GM18909 (cell line): ENCODE measurements around the gene ITGB1BP2.
"Not testable (repeated sequence)": the region's sequence is repeated elsewhere in the genome, so short reads cannot be mapped to it uniquely, and the experiment has no call there.

Experiments used
- ATAC-seq: cut with Tn5 transposase; IDR thresholded peaks from one replicate; pipeline ENCODE4 v1.9.1; 2021; ENCODE audit warnings: mild to moderate bottlenecking; ENCODE audit not compliant: unreplicated experiment, poor library complexity

The ITGB1BP2 gene

DNA sequence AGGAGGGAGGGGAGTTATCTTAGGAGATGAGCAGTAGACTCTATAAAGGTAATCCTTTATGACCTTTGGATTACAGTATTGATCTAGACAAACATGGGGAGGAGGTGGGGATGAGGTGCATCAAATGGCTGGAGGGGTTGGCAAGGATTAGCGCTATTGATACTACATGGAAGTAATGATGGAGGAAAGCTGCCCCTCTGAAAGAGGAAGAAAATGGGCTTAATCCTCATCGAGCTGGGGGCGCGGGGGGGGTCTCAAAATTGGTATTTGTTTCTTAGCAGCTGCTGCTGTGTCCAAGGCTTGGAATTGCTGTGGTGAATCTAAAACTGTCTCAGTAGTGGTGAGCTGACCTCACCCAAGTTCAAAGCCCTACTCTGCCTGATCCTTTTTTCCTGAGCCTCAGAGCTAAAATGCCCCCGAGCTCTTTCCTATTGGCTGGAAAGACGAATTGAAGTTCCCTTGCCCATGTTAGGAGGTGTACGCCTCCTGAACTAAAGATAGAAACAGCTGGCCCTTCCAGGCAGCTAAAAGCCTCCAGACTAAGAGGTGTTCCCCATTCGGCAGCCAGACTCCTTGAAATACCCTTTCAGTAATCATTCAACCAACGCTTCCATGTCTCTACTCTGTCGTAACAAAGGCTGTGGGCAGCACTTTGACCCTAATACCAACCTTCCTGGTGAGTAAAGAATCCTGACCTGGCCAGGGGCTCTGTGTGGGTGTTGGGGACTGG, at the start of gene ITGB1BP2:
TSS of gene ITGB1BP2 (plus strand) at position 556 of the 730 bp plus-strand sequence. CDS start at position 613, 57 bp downstream.
- ATAC-seq: no peak

DNA sequence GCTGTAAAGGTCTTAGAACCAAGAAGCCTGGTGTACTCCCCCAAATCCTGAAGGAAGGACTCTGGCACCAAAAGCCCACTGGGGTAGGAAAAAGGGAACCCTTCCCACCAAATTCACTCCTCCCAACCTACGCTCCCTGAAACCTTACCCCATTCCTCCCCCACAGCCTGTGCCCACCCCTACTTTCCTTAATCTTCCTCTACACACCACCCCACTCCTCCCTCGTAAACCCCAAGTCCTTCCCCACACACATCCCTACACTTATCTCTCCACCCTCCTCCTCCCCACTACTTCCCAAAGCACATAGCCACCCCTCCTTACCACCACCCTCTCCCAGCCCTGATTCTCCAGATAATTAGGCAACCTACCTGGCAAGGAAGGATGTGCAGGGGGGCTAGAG, 49.3 kb upstream of the ITGB1BP2 start:
- ATAC-seq: no peak

DNA sequence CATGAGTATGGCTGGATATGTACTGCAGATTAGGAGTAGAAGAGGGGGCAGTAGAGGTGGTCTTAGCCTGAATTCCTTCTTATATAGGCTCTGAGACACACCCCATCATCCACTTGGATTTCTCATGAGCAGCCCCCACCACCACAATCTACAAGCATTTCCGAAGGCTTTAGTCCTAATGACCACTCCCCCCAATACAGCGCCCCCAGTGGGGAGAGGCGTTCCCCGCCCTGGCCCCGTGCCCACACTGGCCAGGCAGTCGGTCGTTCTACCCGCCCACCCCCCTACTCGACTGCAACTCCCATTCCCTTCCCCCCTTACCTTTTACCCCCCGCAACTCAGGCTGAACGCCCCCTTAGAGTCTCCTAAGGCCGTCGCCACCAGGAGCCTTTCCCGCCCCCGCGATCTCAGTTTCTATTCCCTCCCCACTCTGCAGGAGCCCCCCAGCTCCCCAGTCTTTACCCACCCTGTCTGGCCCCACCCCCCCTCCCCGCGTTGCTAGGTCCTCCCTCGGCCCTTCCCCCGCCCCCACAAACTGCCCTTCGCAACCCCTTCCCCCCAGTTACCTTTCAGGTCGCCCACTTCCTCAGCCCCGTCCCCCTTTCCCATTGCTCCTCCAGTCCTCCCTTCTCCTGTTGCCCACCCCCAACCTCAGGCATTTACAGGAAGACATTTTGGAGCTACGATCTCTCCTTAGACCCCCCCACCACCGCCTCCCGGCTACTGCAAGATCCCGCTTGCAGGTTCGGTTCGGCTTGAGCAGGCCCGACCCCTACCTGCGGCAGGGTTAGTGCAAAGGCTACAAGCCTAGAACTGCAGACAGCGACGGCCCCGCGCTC, 48.1 kb upstream of the ITGB1BP2 start:
- no peak for ATAC-seq

DNA sequence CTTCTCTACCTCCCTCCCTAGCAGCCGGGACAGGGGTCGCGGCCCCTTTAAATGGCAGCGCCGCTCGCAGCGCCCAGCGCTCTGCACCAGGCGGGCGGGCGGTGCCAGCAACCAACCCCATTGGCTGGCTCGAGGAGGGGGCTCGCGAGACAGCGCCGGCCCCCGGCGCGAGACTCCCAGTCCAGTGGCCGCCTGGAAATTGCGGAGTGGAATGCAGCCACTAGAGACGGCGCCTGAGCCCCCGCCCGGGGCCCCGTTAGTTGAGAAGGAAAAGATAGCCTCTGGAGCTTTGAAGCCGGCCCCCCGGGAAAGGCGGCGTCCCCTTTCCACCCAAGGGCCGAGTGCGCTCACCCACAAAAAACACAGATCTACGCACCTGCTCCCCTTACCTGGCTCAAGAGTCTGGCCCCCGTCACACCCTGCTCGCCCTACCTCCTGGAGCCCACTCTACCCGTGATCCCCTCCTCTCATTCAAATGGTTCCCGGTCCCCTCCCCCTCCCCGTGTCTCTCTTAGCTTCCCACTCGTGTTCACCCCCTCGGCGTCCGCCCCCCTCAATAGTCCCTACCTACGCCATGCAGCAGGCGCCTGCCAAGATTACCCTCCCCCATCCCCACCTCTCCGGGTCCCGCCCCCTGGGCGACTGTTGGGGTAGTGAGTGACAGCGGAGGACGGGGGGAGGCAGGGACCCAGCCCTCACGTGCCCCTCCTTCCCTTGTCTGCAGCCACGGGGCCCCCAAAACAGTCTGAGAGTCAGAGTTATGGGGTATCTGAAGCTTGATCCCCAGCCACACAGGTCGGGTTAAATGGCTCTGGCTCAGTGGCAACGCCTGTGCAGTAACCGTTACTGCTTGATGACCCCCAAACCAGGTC, 47.2 kb upstream of the ITGB1BP2 start, which contains the start of gene ZMYM3:
TSS of gene ZMYM3 (minus strand) at position 49 of the 872 bp plus-strand sequence. CDS start 885 bp downstream, outside the sequence.
- ATAC-seq: peak; percentile 85

DNA sequence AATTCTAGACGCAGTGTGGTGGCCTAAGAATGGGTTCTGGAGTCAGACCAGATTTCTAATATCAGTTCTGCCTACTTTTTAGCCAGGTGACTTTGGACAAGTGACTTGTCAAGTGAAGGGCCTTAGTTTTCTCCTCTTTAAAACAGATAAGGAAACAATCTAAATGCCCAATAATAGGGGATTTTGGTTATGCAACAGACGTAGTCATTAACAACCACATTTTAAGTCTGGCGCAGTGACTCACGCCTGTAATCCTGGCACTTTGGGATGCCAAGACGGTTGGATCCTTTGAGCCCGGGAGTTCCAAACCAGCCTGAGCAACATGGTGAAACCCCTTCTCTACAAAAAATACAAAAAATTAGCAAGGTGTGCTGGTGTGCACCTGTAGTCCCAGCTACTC, 45.5 kb upstream of the ITGB1BP2 start:
- ATAC-seq: no peak

DNA sequence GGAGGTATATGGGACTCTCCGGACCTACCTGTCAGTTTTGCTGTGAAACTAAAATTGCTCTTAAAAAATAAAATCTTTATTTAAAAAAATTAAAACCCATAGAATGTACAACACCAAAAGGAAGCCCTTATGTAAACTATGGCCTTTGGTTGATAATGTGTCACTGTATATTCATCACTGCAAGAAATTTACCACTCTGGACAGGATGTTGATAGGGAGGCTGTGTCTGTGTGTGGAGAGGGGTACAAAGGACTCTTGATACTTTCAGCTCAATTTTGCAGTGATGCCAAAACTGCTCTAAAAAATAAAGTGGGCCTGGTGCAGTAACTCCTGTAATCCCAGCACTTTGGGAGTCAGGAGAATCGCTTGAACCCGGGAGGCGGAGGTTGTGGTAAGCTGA, 44.7 kb upstream of the ITGB1BP2 start:
- no peak for ATAC-seq

DNA sequence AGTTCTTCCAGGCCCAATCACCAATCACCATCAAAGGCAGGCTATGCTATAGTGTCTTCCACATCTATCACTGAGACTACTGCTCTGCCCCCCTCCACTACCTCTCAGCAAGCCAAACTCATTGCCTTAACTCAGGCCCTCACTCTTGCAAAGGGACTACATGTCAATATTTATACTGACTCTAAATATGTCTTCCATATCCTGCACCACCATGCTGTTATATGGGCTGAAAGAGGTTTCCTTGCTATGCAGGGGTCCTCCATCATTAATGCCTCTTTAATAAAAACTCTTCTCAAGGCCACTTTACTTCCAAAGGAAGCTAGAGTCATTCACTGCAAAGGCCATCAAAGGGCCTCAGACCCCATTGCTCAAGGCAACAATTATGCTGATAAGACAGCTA, 32.9 kb upstream of the ITGB1BP2 start:
- ATAC-seq: not testable (repeated sequence)

DNA sequence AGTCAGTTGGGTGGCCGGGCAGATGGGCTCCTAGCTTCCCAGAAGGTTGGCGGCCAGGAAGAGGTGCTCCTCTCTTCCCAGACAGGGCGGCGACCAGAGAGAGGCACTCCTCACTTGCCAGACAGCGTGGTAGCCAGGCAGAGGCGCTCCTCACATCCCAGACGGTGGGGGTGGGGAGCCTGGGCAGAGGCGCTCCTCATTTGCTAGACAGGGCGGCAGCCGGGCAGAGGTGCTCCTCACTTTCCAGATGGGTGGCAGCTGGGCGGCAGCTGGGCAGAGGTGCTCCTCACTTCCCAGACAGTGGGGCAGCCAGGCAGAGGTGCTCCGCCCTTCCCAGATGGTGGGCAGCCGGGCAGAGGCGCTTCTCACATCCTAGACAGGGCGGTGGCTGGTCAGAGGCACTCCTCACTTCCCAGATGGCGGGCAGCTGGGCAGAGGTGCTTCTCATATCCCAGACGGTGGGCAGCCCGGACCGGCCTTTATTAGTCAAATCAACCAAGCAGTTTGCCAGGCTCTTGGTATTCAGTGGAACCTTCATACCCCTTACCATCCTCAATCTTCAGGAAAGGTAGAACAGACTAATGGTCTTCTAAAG, 31.7 kb upstream of the ITGB1BP2 start:
- ATAC-seq: no peak

DNA sequence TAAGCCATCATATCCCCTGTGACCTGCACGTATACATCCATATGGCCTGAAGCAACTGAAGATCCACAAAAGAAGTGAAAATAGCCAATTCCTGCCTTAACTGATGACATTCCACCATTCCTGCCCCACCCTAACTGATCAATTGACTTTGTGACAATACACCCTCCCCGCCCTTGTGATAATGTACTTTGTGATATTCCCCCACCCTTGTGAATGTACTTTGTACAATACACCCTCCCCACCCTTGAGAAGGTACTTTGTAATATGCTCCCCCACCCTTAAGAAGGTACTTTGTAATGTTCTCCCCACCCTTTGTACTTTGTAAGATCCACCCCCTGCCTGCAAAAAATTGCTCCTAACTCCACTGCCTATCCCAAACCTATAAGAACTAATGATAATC, 29.2 kb upstream of the ITGB1BP2 start:
- ATAC-seq: not testable (repeated sequence)

DNA sequence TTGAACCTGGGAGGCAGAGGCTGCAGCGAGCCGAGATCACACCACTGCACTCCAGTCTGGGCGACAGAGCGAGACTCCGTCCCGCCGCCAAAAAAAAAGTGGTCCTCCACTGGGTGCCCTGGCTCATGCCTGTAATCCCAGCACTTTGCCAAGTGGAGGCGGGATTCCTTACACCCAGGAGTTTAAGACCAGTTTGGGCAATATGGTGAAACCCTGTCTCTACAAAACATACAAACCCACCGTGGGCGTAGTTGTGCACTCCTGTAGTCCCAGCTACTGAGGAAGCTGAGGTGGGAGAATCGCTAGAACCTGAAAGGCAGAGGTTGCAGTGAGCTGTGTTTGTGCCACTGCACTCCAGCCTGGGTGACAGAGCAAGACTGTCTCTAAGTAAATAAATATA, 20.2 kb upstream of the ITGB1BP2 start:
- ATAC-seq: not testable (repeated sequence)

DNA sequence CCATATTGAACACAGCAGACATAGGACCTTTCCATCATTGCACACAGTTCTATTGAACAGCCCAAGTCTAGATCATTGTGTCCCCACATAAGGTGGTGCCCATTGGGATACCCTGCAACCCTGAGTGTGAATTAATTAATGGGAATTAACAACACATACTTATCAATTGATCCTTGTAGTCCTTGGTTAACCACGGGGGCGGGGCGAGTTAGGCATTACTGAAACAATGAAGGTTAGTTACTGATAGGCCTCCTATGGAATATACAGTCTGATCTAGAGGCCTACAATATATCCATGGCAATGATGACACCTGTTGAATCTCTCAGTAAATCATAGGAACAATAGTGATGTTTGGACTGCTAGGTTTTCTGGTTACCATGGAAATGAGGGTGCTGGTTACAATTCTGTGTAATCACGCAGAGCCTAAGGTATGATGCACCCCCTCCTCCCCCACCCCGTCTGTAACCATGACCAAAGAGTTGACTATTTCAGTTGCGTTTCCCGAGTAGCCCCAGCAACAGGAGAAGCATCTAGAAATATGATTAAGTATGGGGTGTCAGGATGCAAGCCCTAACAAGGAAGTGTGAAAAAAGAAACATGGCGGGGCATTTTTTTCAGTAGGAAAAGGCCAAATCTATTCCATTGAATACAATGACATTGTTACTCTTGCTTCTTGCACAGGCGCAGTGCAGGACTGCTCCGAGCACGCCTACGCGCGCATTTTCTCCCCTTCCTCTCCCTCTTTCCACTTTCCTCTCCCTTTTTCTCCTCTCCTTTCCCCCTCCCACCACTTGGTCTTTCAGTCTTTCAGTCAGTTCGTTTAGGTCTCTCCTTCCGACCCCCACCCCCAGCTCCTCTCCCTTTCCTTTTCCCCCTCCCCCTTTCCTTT, 18.8 kb upstream of the ITGB1BP2 start:
- ATAC-seq: peak; percentile 26

DNA sequence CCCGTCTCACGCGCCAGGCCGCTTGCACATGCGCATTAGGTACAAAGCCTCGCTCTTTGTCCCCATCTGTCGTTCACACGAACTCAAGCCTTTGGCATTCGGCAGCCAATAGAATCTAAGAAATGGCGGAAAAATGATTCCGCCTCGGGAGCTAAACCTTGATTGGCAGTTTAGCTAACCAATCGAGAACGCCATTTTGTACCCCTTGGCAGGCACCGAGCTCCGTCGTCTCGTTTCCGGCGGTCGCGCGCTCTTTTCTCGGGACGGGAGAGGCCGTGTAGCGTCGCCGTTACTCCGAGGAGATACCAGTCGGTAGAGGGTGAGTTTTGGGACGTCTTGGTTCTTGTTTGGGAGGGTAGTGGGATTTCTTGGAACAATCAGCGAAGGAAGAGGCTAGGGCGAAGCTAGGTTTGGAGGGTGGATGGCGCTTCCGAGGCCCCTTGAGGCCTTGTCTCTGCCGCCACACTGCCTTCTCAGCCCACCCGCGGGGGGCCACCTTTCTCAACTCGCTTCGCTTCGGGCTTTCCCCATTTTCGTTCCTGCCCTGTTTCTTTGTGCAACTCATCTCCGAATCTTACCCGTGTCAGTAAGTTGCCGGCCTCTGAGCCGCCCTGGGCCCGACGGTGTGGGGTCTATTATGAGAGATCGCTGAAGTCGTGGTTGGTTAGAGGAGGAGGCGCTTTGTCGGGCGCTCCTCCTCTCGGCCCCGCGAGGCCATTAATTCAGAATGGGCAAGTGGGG, 18.0 kb upstream of the ITGB1BP2 start, which contains the start of gene NONO:
TSS of gene NONO (plus strand) at position 233 of the 741 bp plus-strand sequence. CDS start 7,003 bp downstream, outside the sequence.
- peak; percentile 88 for ATAC-seq

DNA sequence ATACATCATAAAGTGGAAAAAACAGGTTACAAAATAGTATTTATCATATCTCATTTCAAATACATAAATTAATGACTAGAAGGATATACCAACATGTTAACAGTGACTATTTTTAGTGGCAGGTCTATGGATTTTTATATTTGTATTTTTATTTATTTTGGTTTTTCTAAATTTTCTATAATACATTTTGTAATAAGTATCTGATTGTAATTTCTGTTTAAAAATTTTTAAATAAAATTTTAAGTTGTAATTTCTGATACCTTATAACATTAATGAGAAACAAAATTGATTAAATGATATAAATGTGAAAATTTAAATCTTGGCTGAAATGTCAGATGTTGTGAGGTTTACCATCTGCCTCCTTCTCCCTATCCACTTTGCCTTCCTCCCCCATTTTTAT, 15.6 kb upstream of the ITGB1BP2 start:
- ATAC-seq: no peak

DNA sequence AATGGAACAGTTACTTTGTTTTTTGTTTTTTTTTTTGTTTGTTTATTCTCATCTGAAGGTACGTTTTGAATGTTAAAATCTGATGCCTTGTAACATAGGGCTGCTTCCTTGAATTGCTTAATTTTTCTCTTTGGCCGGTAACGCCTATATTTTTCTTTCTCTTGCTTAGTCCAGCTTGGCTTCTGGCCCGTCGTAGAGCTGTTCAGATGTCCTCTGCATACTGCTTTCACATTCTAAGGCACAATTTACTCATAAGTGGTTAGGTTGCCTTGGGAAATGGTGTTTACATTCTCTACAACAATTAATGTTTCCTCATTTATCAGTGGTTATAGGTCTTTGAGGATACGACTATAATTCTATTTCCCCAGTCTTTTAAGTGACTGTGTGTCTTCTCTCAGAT, 10.2 kb upstream of the ITGB1BP2 start:
- no peak for ATAC-seq

DNA sequence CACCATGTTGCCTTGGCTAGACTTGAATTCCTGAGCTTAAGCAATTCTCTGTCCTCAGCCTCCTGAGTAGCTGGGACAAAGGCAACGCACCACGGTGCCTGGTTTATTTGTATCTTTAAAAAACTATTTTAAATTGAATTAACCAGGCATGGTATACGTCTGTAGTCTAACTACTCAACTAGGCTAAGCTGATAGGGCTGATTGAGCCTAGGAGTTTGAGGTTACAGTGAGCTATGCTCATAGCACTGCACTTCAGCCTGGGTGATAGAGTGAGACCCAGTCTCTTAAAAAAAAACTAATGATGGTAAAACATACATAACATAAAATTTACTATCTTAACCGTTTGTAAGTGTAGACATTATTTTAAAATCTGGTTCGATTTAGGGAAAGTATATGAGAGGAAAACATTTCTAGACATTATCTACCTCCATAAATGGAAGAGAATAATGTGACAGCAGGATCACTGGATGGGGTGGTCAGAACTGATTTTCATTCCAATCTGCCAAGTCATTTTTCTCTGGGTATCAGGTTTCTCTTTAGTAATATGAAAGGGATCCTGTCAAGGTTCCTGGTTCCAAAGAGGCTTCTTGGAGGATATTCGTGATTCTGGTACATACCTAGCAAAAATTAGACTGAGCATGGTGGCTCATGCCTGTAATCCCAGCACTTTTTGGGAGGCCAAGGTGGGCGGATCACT, 8.7 kb upstream of the ITGB1BP2 start:
- no peak for ATAC-seq

DNA sequence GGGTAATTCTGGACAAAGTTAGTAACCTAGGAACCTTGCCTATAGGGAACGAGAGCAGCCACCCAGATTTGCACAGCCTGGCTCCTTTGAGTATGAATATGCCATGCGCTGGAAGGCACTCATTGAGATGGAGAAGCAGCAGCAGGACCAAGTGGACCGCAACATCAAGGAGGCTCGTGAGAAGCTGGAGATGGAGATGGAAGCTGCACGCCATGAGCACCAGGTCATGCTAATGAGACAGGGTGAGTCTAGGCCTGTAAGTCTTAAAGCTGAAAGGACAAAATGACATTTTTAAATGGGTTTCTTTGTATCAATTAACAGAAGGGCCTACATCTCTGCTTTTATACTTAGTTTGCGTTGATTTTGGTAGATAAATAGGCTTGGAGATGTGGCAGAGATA, 4.7 kb upstream of the ITGB1BP2 start:
- ATAC-seq: no peak

DNA sequence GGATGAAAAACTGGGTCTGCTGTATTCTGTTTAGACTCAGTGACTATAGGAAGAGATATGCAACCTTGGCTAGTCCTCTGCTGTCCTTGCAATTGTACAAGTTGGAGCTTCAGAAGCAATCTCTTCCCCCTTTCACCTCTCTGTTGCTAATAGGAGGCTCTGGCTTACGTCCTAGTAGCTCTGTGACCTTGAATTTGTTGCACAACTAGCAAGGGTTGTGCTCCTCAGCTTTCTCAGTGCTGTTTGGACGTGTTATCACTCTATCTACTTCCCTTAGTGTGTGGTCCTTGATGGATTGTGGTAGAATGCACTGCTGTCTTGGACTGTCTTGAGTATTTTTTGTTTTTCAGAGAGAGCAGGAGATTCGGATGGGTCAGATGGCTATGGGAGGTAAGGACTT, 3.4 kb upstream of the ITGB1BP2 start:
- ATAC-seq: no peak

DNA sequence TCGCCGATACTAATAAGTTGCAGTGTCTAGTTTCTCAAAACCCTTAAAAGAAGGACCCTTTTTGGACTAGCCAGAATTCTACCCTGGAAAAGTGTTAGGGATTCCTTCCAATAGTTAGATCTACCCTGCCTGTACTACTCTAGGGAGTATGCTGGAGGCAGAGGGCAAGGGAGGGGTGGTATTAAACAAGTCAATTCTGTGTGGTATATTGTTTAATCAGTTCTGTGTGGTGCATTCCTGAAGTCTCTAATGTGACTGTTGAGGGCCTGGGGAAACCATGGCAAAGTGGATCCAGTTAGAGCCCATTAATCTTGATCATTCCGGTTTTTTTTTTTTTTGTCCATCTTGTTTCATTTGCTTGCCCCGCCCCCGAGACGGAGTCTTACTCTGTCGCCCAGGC, 1.5 kb upstream of the ITGB1BP2 start:
- ATAC-seq: not testable (repeated sequence)
